K562 (cell line): ENCODE data around the gene ZBTB39. TPM values are rescaled to one million over a fixed set of nuclear protein-coding genes. Genes with fewer than 3 reads are reported as not detected.
A peak's percentile ranks its signal among the peaks of the same experiment; 100 is the strongest.

ENCODE experiments used
- ATAC-seq: fragments of 200-7000 bp; cut with Tn5 transposase; 3 replicates; pipeline ENCODE4 v1.9.1; 2020; ENCODE audit warnings: moderate library complexity
- BruUV-seq: library from RNA; stranded (reverse); fragments of 400-500 nt; replicated peaks from 2 replicates; lab custom pipeline; 2021; lab: Mats Ljungman, UMichigan
- CTCF ChIA-PET: fragments of 300-600 bp; formaldehyde crosslinking; extraction: SDS; loops from one replicate; lab custom pipeline; 2021; ENCODE audit warnings: low intra/inter-chr PET ratio; lab: Yijun Ruan, JAX
- POLR2A ChIA-PET: fragments of 300-600, 350-650 bp; sonication (Branson Sonifier 250); formaldehyde crosslinking; extraction: SDS; loops from one replicate; lab custom pipeline; 2021; ENCODE audit warnings: antibody characterized with exemption, inconsistent platforms; lab: Yijun Ruan, JAX
- DNase-seq, 4 experiments: peaks; one replicate each; pipeline versions ENCODE4 v3.0.0 to v3.0.0-alpha.2; 2011 to 2018; ENCODE audit warnings: low spot score in 3 of 4, mixed read lengths in 3 of 4; ENCODE audit errors: extremely low read depth in 1 of 4
- FAIRE-seq: peaks from 2 replicates; lab custom pipeline; 2011; peaks lifted over from hg19 to GRCh38; lab: Jason Lieb, UNC
- H2AFZ ChIP-seq: 2 replicates; pipeline ENCODE4 v1.6.0; 2011; ENCODE audit warnings: low read depth, low read length, control low read depth, inconsistent platforms
- H3K27ac ChIP-seq: fragments of 200-600 bp; 3 replicates; pipeline ENCODE4 v1.8.0; 2011; ENCODE audit warnings: low read depth, mild to moderate bottlenecking, control low read depth, inconsistent platforms, low read length, moderate library complexity, mixed read lengths; ENCODE audit errors: extremely low read depth
- H3K27me3 ChIP-seq, 2 experiments: fragments of 300-600 bp in 1 of 2; 2 replicates in 1 of 2; 3 replicates in 1 of 2; pipeline versions ENCODE4 v1.6.0 to v1.8.0; 2011; ENCODE audit warnings: inconsistent platforms in 2 of 2, low read length in 2 of 2, mild to moderate bottlenecking in 1 of 2, mixed read lengths in 1 of 2, moderate library complexity in 1 of 2; ENCODE audit not compliant: control insufficient read depth in 2 of 2, insufficient read depth in 2 of 2
- H3K36me3 ChIP-seq: fragments of 300-600 bp; 3 replicates; pipeline ENCODE4 v1.8.0; 2011; ENCODE audit warnings: mild to moderate bottlenecking, low read length, inconsistent platforms; ENCODE audit not compliant: control insufficient read depth, insufficient read depth
- H3K4me1 ChIP-seq, 2 experiments: fragments of 200-600 bp in 1 of 2; replicated peaks in 1 of 2; 2 replicates in 1 of 2; 3 replicates in 1 of 2; pipeline versions ENCODE4 v1.5.1 to v1.8.0; 2011; ENCODE audit warnings: inconsistent platforms in 2 of 2, low read length in 2 of 2, mild to moderate bottlenecking in 1 of 2, mixed read lengths in 1 of 2, moderate library complexity in 1 of 2; ENCODE audit not compliant: control insufficient read depth in 2 of 2, insufficient read depth in 2 of 2
- H3K4me2 ChIP-seq: 2 replicates; pipeline ENCODE4 v1.6.1; 2011; ENCODE audit warnings: low read length, control low read depth, inconsistent platforms, mixed read lengths; ENCODE audit not compliant: insufficient read depth
- H3K4me3 ChIP-seq: fragments of 200-600 bp; sonication (generic), shearing (Covaris generic); 2 replicates; pipeline ENCODE4 v1.5.1; 2016; ENCODE audit warnings: control low read depth, inconsistent platforms
- H3K79me2 ChIP-seq: fragments of 200-600 bp; 3 replicates; pipeline ENCODE4 v1.8.0; 2011; ENCODE audit warnings: low read length, inconsistent platforms; ENCODE audit not compliant: control insufficient read depth, insufficient read depth
- H3K9ac ChIP-seq, 2 experiments: 2 replicates each; pipeline versions ENCODE4 v1.6.0 to v1.6.1; 2011; ENCODE audit warnings: low read depth in 2 of 2, low read length in 2 of 2, control low read depth in 1 of 2, inconsistent platforms in 1 of 2, mild to moderate bottlenecking in 1 of 2, mixed read lengths in 1 of 2; ENCODE audit not compliant: insufficient read depth in 1 of 2
- H3K9me1 ChIP-seq: one replicate; pipeline ENCODE4 v1.6.0; 2011; ENCODE audit warnings: inconsistent platforms, mild to moderate bottlenecking, low read length, moderate library complexity; ENCODE audit not compliant: control insufficient read depth, insufficient read depth
- H3K9me3 ChIP-seq: replicated peaks from 2 replicates; pipeline ENCODE4 v1.5.1; 2011; ENCODE audit warnings: low read depth, low read length, inconsistent platforms; ENCODE audit not compliant: control insufficient read depth, insufficient read depth
- H4K20me1 ChIP-seq: replicated peaks from 2 replicates; pipeline ENCODE4 v1.6.1; 2011; ENCODE audit warnings: low read length, inconsistent platforms, mixed read lengths; ENCODE audit not compliant: control insufficient read depth, insufficient read depth
- NRF1 ChIP-seq, 2 experiments: fragments of 450-650 bp; IDR thresholded peaks in 1 of 2; conservative IDR thresholded peaks in 1 of 2; 2 replicates each; pipeline ENCODE4 v1.6.1; 2014; ENCODE audit warnings: mild to moderate bottlenecking in 2 of 2
- TOE1 ChIP-seq, 2 experiments: fragments of 450-650 bp in 1 of 2; sonication (generic) in 1 of 2; formaldehyde crosslinking in 1 of 2; IDR thresholded peaks; 2 replicates each; pipeline versions ENCODE4 v1.7.1 to v1.8.0; 2016 to 2022; ENCODE audit warnings: borderline replicate concordance in 2 of 2, mild to moderate bottlenecking in 2 of 2, antibody characterized with exemption in 1 of 2, inconsistent platforms in 1 of 2, low read depth in 1 of 2, missing genetic modification reagents in 1 of 2, moderate library complexity in 1 of 2
- WGBS: fragments of 100-300 bp; shearing (Covaris generic); methylation state at CpG from one replicate; pipeline ENCODE4 v1.1.6; 2016; ENCODE audit warnings: low coverage, mixed read lengths; ENCODE audit not compliant: insufficient coverage; ENCODE audit errors: missing lambda C conversion rate; 5-methylcytosine and 5-hydroxymethylcytosine counted together
- in situ Hi-C: fragments of 300-500 bp; cut with MboI; formaldehyde crosslinking; loops from 4 replicates; pipeline ENCODE4 v1.15.0; 2018; ENCODE audit warnings: inconsistent platforms, mixed read lengths
- intact Hi-C: fragments of 100-400 bp; cut with micrococcal nuclease; formaldehyde crosslinking; loops from 2 replicates; pipeline ENCODE4 v1.14.2; 2022
- polyA plus RNA-seq, 8 experiments: library from polyadenylated mRNA; depleted of rRNA in 4 of 8; stranded (reverse) in 5 of 8; unstranded in 3 of 8; fragments of >200 nt; fragmentation: Nextera tagmentation in 2 of 8; fragmentation: Illumina TruSeq in 1 of 8; extraction: Ambion mirVana in 2 of 8; extraction: Trizol in 1 of 8; gene quantifications; 2 replicates each; pipeline versions ENCODE4 v1.2.1 to v1.2.3, GENCODE V29; 2011 to 2014; ENCODE audit warnings: inconsistent platforms in 1 of 8, missing spikeins in 1 of 8
- total RNA-seq, 7 experiments: library from RNA; depleted of rRNA in 6 of 7; stranded (reverse); fragments of >200 nt in 6 of 7; fragmentation: Illumina TruSeq in 2 of 7; extraction: Trizol in 2 of 7; gene quantifications; 2 replicates each; pipeline versions ENCODE4 v1.2.1 to v1.2.3, GENCODE V29; 2011 to 2021; ENCODE audit warnings: low replicate concordance in 1 of 7
- TF ChIP-seq, protein P1 (sequence below): sonication (generic); formaldehyde crosslinking; IDR thresholded peaks from 2 replicates; pipeline ENCODE4 v1.8.1; 2023; ENCODE audit warnings: mild to moderate bottlenecking, missing genetic modification reagents

Gene ZBTB39
- total and polyA plus RNA-seq, 9 of the 15 experiments (the other 6 are each of a cell fraction or from before 2014, with no cell fraction given) = 3.3 to 13.3 (median 8.6) TPM

DNA sequence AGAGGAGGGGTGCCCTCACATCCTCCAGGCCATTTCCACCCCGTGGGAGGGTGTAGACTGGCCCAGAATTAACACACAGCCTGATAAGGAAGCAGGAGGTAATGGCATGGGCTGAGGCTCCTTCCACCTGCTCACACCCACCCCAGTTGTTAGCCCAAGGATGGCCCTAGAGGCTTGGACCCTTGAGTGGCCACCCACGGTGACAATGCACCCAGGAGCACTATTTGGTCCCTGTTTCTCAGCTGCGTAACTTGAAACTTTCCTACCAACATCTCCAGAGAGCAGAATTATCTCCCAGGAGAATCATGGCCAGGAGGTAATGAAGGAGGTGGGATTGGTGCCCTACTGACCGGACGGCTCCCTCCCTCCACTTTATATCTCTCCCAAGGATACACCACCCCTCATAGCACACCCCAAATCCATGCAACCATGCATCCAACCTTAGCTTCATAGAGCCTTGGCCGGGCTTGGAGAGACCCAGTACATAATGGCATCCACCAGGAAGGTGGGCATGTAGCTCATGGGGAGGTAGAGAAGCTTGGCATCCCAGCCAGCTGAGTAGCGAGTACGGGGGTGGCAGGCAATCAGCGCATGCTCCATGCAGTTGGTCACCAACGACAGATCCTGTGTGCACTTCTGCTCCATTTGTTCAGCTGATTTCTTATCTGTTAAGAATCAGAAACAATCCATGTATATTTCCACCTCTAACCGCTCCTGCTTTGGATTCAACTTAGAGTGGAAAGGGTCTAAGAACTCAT is 54.6 kb downstream of the ZBTB39 start:
- H2AFZ ChIP-seq = no peak overlapping the region
- no peak overlapping the region for H3K4me2 ChIP-seq
- H3K4me3 ChIP-seq = no peak overlapping the region
- WGBS = 29% methylated on average over 11 of the region's 11 CpGs
- H4K20me1 ChIP-seq = no peaks in the 10 kb centered on the region
- no peak for DNase-seq
- H3K27ac ChIP-seq = no peak overlapping the region
- no peaks in the 10 kb centered on the region; a peak in 4 of 5 replicates for H3K4me1 ChIP-seq
- no peaks in the 10 kb centered on the region for H3K79me2 ChIP-seq
- CTCF ChIA-PET = no interaction called here
- intact Hi-C loops = no loop called here
- no peak overlapping the region for H3K9ac ChIP-seq
- TF ChIP-seq TOE1 (IDR thresholded peaks at IDR 0.05; ENCODE audit: borderline replicate concordance) = no peak
- TF ChIP-seq TOE1 (CRISPR knock-in tag; IDR thresholded peaks at IDR 0.05; ENCODE audit: borderline replicate concordance, low read depth) = no peak
- TF ChIP-seq NRF1 (conservative IDR thresholded peaks at IDR 0.05 in 1 of 2, IDR thresholded peaks at IDR 0.05 in 1 of 2) = 0 out of 4 replicates have a peak, but pooled peaks of 1 of the 2 experiments have one; percentile 23
- TF ChIP-seq, protein P1, sequence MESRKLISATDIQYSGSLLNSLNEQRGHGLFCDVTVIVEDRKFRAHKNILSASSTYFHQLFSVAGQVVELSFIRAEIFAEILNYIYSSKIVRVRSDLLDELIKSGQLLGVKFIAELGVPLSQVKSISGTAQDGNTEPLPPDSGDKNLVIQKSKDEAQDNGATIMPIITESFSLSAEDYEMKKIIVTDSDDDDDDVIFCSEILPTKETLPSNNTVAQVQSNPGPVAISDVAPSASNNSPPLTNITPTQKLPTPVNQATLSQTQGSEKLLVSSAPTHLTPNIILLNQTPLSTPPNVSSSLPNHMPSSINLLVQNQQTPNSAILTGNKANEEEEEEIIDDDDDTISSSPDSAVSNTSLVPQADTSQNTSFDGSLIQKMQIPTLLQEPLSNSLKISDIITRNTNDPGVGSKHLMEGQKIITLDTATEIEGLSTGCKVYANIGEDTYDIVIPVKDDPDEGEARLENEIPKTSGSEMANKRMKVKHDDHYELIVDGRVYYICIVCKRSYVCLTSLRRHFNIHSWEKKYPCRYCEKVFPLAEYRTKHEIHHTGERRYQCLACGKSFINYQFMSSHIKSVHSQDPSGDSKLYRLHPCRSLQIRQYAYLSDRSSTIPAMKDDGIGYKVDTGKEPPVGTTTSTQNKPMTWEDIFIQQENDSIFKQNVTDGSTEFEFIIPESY (CRISPR knock-in tag) = no peak
- H3K9me1 ChIP-seq = no peaks in the 10 kb centered on the region
- BruUV-seq = no TSS peak
- FAIRE-seq = no peak
- POLR2A ChIA-PET = interaction anchor here (0.6 to 0.9 kb wide), 3 partner anchors 9 to 43 kb away, joined by 3 to 4 read pairs (median 3); a partner anchor contains a TSS
- H3K27me3 ChIP-seq = peaks cover 0 to 3% of the 10 kb centered on the region in 2 experiments; a peak in 1 of 5 replicates
- in situ Hi-C loops = no loop called here
- ATAC-seq = no peak
- no peaks in the 10 kb centered on the region for H3K36me3 ChIP-seq
- H3K9me3 ChIP-seq = no peaks in the 10 kb centered on the region
